AG10803 (cell line): Measurements from ENCODE around the gene GFPT2.

Experiments used
- DNase-seq: peaks from one replicate; pipeline ENCODE4 v3.0.0; 2010; ENCODE audit warnings: low read depth
- H3K4me3 ChIP-seq: 2 replicates; pipeline ENCODE4 v1.5.1; 2011; ENCODE audit warnings: mild to moderate bottlenecking, low read length, control low read depth
- CTCF ChIP-seq: conservative IDR thresholded peaks from 2 replicates; pipeline ENCODE4 v1.5.1; 2011; ENCODE audit warnings: mild to moderate bottlenecking, low read length, control low read depth, inconsistent platforms

GFPT2 gene

GRCh38 chr5:180282281-180282680, 70.9 kb downstream of the GFPT2 start:
- TF ChIP-seq CTCF, result no peak
- DNase-seq, result no peak
- no peak overlapping the region for H3K4me3 ChIP-seq

- no peak overlapping the region for H3K4me3 ChIP-seq
- DNase-seq, result no peak
- no peak for TF ChIP-seq CTCF
These were observed 71.4 kb downstream of the GFPT2 start for GRCh38 chr5:180281706-180282105.

- no peak overlapping the region for H3K4me3 ChIP-seq
- TF ChIP-seq CTCF, result no peak
- no peak for DNase-seq
These were observed 78.4 kb downstream of the GFPT2 start for GRCh38 chr5:180274695-180275094.

GRCh38 chr5:180271221-180271620, 81.9 kb downstream of the GFPT2 start:
- DNase-seq, result no peak
- H3K4me3 ChIP-seq, result no peak overlapping the region
- no peak for TF ChIP-seq CTCF

- DNase-seq, result no peak
- H3K4me3 ChIP-seq, result no peak overlapping the region
- no peak for TF ChIP-seq CTCF
These were observed 93.9 kb downstream of the GFPT2 start for GRCh38 chr5:180259260-180259611.

DNA sequence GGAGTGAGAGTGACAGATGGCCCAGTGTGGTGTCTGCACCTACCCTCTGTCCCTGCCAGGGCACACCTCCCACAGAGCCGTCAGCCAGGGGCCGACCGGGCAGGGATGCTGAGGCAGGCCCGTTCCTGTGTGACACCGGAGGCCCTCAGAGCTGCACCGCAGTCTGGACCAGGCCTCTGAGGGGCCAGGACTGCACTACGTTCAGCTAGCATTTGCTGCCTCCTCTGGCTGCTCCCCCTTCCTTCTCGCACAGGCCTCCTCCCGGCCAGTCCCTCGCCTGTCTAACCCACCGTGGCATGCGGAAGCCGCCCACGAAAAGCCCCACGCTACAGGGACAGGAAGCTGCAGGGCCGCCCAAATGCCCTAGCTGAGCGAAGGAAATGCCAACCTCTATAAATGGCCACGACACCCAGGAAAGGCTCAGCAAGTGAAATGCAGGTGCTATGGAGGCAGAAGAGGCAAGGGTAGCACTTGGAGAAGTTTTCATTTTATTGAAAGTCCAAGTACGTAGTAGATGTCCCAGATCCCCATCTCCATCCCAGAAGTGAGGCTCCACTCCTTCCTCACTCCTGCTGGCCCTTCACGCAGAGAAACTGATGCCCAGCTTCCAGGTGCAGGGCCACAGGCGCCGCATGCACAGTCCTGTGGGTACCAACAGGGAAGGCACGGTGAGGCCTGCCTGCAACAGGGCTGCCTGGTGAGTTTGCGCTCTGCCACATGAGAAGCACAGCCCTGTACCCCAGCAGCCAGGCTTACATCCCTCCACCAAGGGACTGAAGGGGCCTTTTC, 99.9 kb downstream of the GFPT2 start:
- H3K4me3 ChIP-seq, result no peak overlapping the region
- TF ChIP-seq CTCF, result no peak
- DNase-seq, result no peak

GRCh38 chr5:180251887-180252286, 101.2 kb downstream of the GFPT2 start:
- no peak overlapping the region for H3K4me3 ChIP-seq
- no peak for TF ChIP-seq CTCF
- DNase-seq, result no peak
